ENCODE measurements around the gene SNCG. TPM values are rescaled to one million over a fixed set of nuclear protein-coding genes. Genes with fewer than 3 reads are reported as not detected.

Gene SNCG
- total and polyA plus RNA-seq, 2 of the 8 experiments (the other 6 are each of a cell fraction or from before 2014, with no cell fraction given), result 4.4 to 12.2 TPM

- Histone ChIP-seq H3K27me3 (replicated peaks in 1 of 4; ENCODE audit: control insufficient read depth in 3 of 4, extremely low read depth in 1 of 4, insufficient read depth in 3 of 4, low read length in 3 of 4) (peaks cover 0 to 3% (median 0%) of the 10 kb centered on the region in 4 experiments; a peak in 2 of 7 replicates), H3K18ac (ENCODE audit: extremely low read depth, low read length) (no peak overlapping the region), H2BK20ac (ENCODE audit: low read length) (no peak overlapping the region), H2AK5ac (ENCODE audit: low read depth, low read length) (no peak overlapping the region), H3K9ac (replicated peaks in 1 of 4; ENCODE audit: extremely low read depth in 1 of 4, low read depth in 3 of 4, low read length in 3 of 4) (no peak overlapping the region), H3K79me2 (ENCODE audit: control insufficient read depth in 1 of 2, insufficient read depth in 2 of 2, low read length in 2 of 2) (no peaks in the 10 kb centered on the region), H3K79me1 (ENCODE audit: low read depth, low read length) (no peaks in the 10 kb centered on the region), H3K4me3 (ENCODE audit: extremely low read depth in 1 of 4, insufficient read depth in 2 of 4, low read depth in 3 of 4, low read length in 4 of 4) (no peak overlapping the region), H3K36me3 (ENCODE audit: control insufficient read depth in 2 of 4, insufficient read depth in 4 of 4, low read length in 3 of 4) (no peaks in the 10 kb centered on the region), H3K9me3 (ENCODE audit: insufficient read depth in 2 of 2, low read depth in 1 of 2, low read length in 1 of 2) (no peaks in the 10 kb centered on the region), H3K4me1 (replicated peaks in 1 of 4; ENCODE audit: control insufficient read depth in 3 of 4, insufficient read depth in 4 of 4, low read length in 3 of 4) (peaks cover 2 to 5% (median 3%) of the 10 kb centered on the region in 4 experiments; a peak in 6 of 7 replicates), H3K4me2 (ENCODE audit: insufficient read depth in 1 of 2, low read depth in 2 of 2, low read length in 2 of 2) (no peak overlapping the region), H3K27ac (ENCODE audit: low read depth, low read length) (no peak overlapping the region), H4K20me1 (replicated peaks in 1 of 2; ENCODE audit: control insufficient read depth in 1 of 2, insufficient read depth in 2 of 2, low read length in 2 of 2) (no peaks in the 10 kb centered on the region), H2BK15ac (ENCODE audit: low read length) (0 out of 2 replicates have a peak overlapping the region, but pooled peaks have one; percentile 72), H4K8ac (ENCODE audit: extremely low read depth, insufficient read depth, low read length) (peak overlapping the region; percentile 87; the same call in 1 of the 2 replicates), H3K23me2 (ENCODE audit: low read depth, low read length) (no peaks in the 10 kb centered on the region), H4K5ac (ENCODE audit: insufficient read length, low read depth, low read length) (no peak overlapping the region), H3K14ac (ENCODE audit: insufficient read length) (no peak overlapping the region), H3K56ac (replicated peaks; ENCODE audit: insufficient read length, low read depth, low read length) (no peak overlapping the region), H2BK12ac (ENCODE audit: low read depth, low read length) (no peak overlapping the region), H3K23ac (ENCODE audit: insufficient read length) (no peak overlapping the region), H2BK120ac (replicated peaks; ENCODE audit: low read depth, low read length) (no peak overlapping the region), H2AFZ (ENCODE audit: low read length) (no peak overlapping the region), H3K4ac (replicated peaks; ENCODE audit: insufficient read length, low read depth, low read length) (no peak overlapping the region), H2BK5ac (ENCODE audit: low read depth, low read length) (no peak overlapping the region), H4K91ac (replicated peaks; ENCODE audit: insufficient read length, low read length) (no peak overlapping the region)
- ChIA-PET POLR2A (ENCODE audit: partially characterized antibody) (interaction anchor here (1.1 to 2.9 kb wide), 8 partner anchors 13 to 151 kb away, joined by 3 to 20 read pairs (median 5); partner anchors contain the start of genes ADIRF and SNCG), CTCF (ENCODE audit: partially characterized antibody) (interaction anchor here (0.6 to 26.4 kb wide), 14 partner anchors 8 to 257 kb away, joined by 3 to 975 read pairs (median 6); partner anchors contain the start of genes ADIRF, MMRN2 and SNCG)
- 94% methylated on average over 10 of the region's 14 CpGs; no CpG with 5 or more reads in 1 of the 2 experiments for WGBS, 2 experiments (ENCODE audit: extremely low coverage in 1 of 2, insufficient coverage in 1 of 2, insufficient read length in 1 of 2, insufficient replicate concordance in 2 of 2, low coverage in 1 of 2, low lambda C conversion rate in 2 of 2, missing lambda C conversion rate in 1 of 2)
- no peak for FAIRE-seq
- no peak for DNase-seq (ENCODE audit: low read depth in 1 of 2, low spot score in 2 of 2)
- TF ChIP-seq TAF7 (optimal IDR thresholded peaks at IDR 0.05; ENCODE audit: borderline replicate concordance, low read depth, low read length) (no peak), CBX8 (IDR thresholded peaks at IDR 0.05; ENCODE audit: borderline replicate concordance, low read depth, low read length) (no peak), NANOG (IDR thresholded peaks at IDR 0.05; ENCODE audit: insufficient read depth, low read depth, low read length, poor library complexity, severe bottlenecking) (no peak), KDM4A (IDR thresholded peaks at IDR 0.05; ENCODE audit: low read depth, low read length, severe bottlenecking) (no peak), RXRA (IDR thresholded peaks at IDR 0.05; ENCODE audit: insufficient read depth, low read depth, low read length) (no peak), YY1 (IDR thresholded peaks at IDR 0.05; ENCODE audit: low read depth, low read length) (no peak), RFX5 (IDR thresholded peaks at IDR 0.05; ENCODE audit: borderline replicate concordance, low read depth, low read length) (no peak), CTBP2 (IDR thresholded peaks at IDR 0.05; ENCODE audit: borderline replicate concordance, insufficient read depth, insufficient read length, low read length) (no peak), CHD1 (IDR thresholded peaks at IDR 0.05; ENCODE audit: low read depth, low read length) (no peak), HDAC2 (IDR thresholded peaks at IDR 0.05; ENCODE audit: borderline replicate concordance in 1 of 2, low read depth in 2 of 2, low read length in 2 of 2) (no peak), JUND (IDR thresholded peaks at IDR 0.05; ENCODE audit: low read length) (no peak), NRF1 (IDR thresholded peaks at IDR 0.05; ENCODE audit: low read depth, low read length) (no peak), ZNF274 (IDR thresholded peaks at IDR 0.05; ENCODE audit: borderline replicate concordance, extremely low read depth, low read length) (no peak)
Observed at GRCh38 chr10:86941991-86942421, 16.4 kb upstream of the SNCG start.

Measured in H1 (cell line).